Psoas muscle (tissue), 8 donors: Measurements from ENCODE around the gene PRSS8. TPM values are rescaled to one million over a fixed set of nuclear protein-coding genes. Genes with fewer than 3 reads are reported as not detected.
A peak's percentile ranks its signal among the peaks of the same experiment; 100 is the strongest.

Experiments
- ATAC-seq, 4 donors: fragments of 200-7000 bp; cut with Tn5 transposase; one replicate each; pipeline ENCODE4 v1.9.1; 2020; ENCODE audit warnings: moderate library complexity in 3 of 4, mild to moderate bottlenecking in 2 of 4
- DNase-seq, 2 donors: peaks; one replicate each; pipeline ENCODE4 v3.0.0-alpha.2; 2020
- H3K27ac ChIP-seq: fragments of 200-600 bp; one replicate; pipeline ENCODE4 v1.8.0; 2022
- H3K27me3 ChIP-seq, 3 donors: fragments of 200-600 bp in 1 of 3; one replicate each; pipeline versions ENCODE4 v1.6.1 to v1.8.0; 2013 to 2022; ENCODE audit warnings: low read length in 2 of 3, mild to moderate bottlenecking in 2 of 3, moderate library complexity in 1 of 3; ENCODE audit not compliant: insufficient read depth in 3 of 3
- H3K36me3 ChIP-seq, 2 donors: fragments of 200-600 bp in 1 of 2; one replicate each; pipeline versions ENCODE4 v1.6.1 to v1.8.0; 2013 to 2022; ENCODE audit warnings: low read depth in 1 of 2, mild to moderate bottlenecking in 1 of 2, moderate library complexity in 1 of 2; ENCODE audit not compliant: insufficient read depth in 1 of 2
- H3K4me1 ChIP-seq: fragments of 200-600 bp; one replicate; pipeline ENCODE4 v1.8.0; 2022
- H3K4me3 ChIP-seq: fragments of 200-600 bp; one replicate; pipeline ENCODE4 v1.8.0; 2022; ENCODE audit warnings: mild to moderate bottlenecking
- H3K9me3 ChIP-seq: fragments of 200-600 bp; one replicate; pipeline ENCODE4 v1.8.0; 2022
- CTCF ChIP-seq: fragments of 200-600 bp; IDR thresholded peaks from one replicate; pipeline ENCODE4 v1.8.0; 2022; ENCODE audit warnings: antibody characterized with exemption
- WGBS, 3 donors: extraction: QIAGEN DNeasy Blood & Tissue Kit; methylation state at CpG; one replicate each; pipeline versions ENCODE4 v1.1.6 to v1.1.7; 2013; 5-methylcytosine and 5-hydroxymethylcytosine counted together
- intact Hi-C, 2 donors: fragments of 100-400 bp; cut with DNase I; formaldehyde crosslinking; loops; one replicate each; pipeline versions ENCODE4 v1.11.0 to v1.14.2; 2022
- polyA plus RNA-seq, 3 donors: library from polyadenylated mRNA; stranded (reverse); fragments of 200-250 nt; gene quantifications; one replicate each; pipeline ENCODE4 v1.2.3, GENCODE V29; 2013
- total RNA-seq, 4 donors: library from RNA; stranded (reverse); fragmentation: NEBNext Ultra II Directional in 2 of 4; extraction: Animal tissue kit (Norgen Biotek cat#: 25700) in 2 of 4; gene quantifications; one replicate each; pipeline versions ENCODE4 v1.2.1 to v1.2.4, GENCODE V29; 2021 to 2023
- donor health status: healthy with polysubstance abuse.
- donor health status: DM: no; HTN: no; CAD: no; lungs with moderate emphysema.
- donor health status: Bipolar disorder and iron deficiency.
- donor health status: healthy.
- donor health status: DM: yes; HTN: yes; CAD: no.
- donor health status: DM: no; HTN: no; CAD: no.
- donor health status: DM: no; HTN: no; CAD: no.
- donor health status: DM: yes; HTN: yes; CAD: no.

Gene PRSS8
- total and polyA plus RNA-seq, 7 donors = 0.07 to 0.22 TPM; not detected in 5

- Histone ChIP-seq H3K9me3 (no peaks in the 10 kb centered on the region), H3K4me3 (no peak overlapping the region), H3K27me3 (no peaks in the 10 kb centered on the region), H3K4me1 (peaks cover 4% of the 10 kb centered on the region), H3K36me3 (peaks cover 0 to 31% of the 10 kb centered on the region in 2 donors), H3K27ac (no peak overlapping the region)
- intact Hi-C loops = loop anchor here in 1 of 2 donors (10.0 kb wide), 1 partner anchor 108 kb away; the partner anchor contains the start of gene HSD3B7
- WGBS, 3 donors = 90 to 95% (median 95%) methylated on average over 5 of the region's 5 CpGs
- no peak for TF ChIP-seq CTCF
- DNase-seq (peak in 1 of 2 donors; percentile 25), ATAC-seq (no peak)
These were observed 43.2 kb downstream of the PRSS8 start for GRCh38 chr16:31092330-31092729.

- Histone ChIP-seq H3K9me3 (no peaks in the 10 kb centered on the region), H3K27me3 (no peaks in the 10 kb centered on the region), H3K27ac (no peak overlapping the region), H3K4me1 (peaks cover 2% of the 10 kb centered on the region), H3K36me3 (peaks cover 0 to 40% of the 10 kb centered on the region in 2 donors), H3K4me3 (no peak overlapping the region)
- DNase-seq (peak in 1 of 2 donors; percentile 24), ATAC-seq (no peak)
- intact Hi-C loops = loop anchor here in 1 of 2 donors (10.0 kb wide), 1 partner anchor 106 kb away; the partner anchor contains the start of gene HSD3B7
- WGBS, 3 donors = 70 to 85% (median 85%) methylated on average over 2 of the region's 2 CpGs
- TF ChIP-seq CTCF = no peak
These were observed 45.0 kb downstream of the PRSS8 start for GRCh38 chr16:31090540-31090939.

GRCh38 chr16:31089199-31089598 lies 46.3 kb downstream of the PRSS8 start:
- Histone ChIP-seq H3K36me3 (peaks cover 0 to 53% of the 10 kb centered on the region in 2 donors), H3K9me3 (no peaks in the 10 kb centered on the region), H3K27me3 (no peaks in the 10 kb centered on the region), H3K27ac (no peak overlapping the region), H3K4me3 (no peak overlapping the region), H3K4me1 (no peaks in the 10 kb centered on the region)
- DNase-seq = peak in 1 of 2 donors; percentile 36
- ATAC-seq = no peak
- TF ChIP-seq CTCF = no peak
- intact Hi-C loops = no loop called here
- 88 to 95% (median 91%) methylated on average over 8 of the region's 8 CpGs for WGBS, 3 donors

- ATAC-seq (no peak), DNase-seq (peak in 1 of 2 donors; percentile 55)
- Histone ChIP-seq H3K4me3 (no peak within 1 kb of the TSS), H3K9me3 (no peaks in the 10 kb centered on the region), H3K27ac (no peak within 1 kb of the TSS), H3K36me3 (peaks cover 0 to 59% of the 10 kb centered on the region in 2 donors), H3K27me3 (no peaks in the 10 kb centered on the region), H3K4me1 (no peaks in the 10 kb centered on the region)
- 77 to 84% (median 80%) methylated on average over 15 of the region's 15 CpGs for WGBS, 3 donors
- TF ChIP-seq CTCF = no peak
- intact Hi-C loops = no loop called here
These were observed 46.9 kb downstream of the PRSS8 start, which contains the start of gene PRSS53 for GRCh38 chr16:31088459-31089183. Gene PRSS53 (minus strand): TSS chr16:31088943. CDS start chr16:31088809, 134 bp downstream.
